KMS-11 (cell line): ENCODE measurements around the gene NRK.
"Not testable (repeated sequence)": the region's sequence is repeated elsewhere in the genome, so short reads cannot be mapped to it uniquely, and the experiment has no call there.

Source experiments
- H2AFZ ChIP-seq: fragments of 200-600 bp; sonication (generic); 2 replicates; pipeline ENCODE4 v1.6.1; 2016; ENCODE audit warnings: antibody characterized with exemption, mixed run types, low read depth
- H3K27ac ChIP-seq: fragments of 200-600 bp; sonication (generic); 2 replicates; pipeline ENCODE4 v1.6.1; 2016; ENCODE audit warnings: mild to moderate bottlenecking, mixed run types
- H3K27me3 ChIP-seq: fragments of 200-600 bp; sonication (generic); 2 replicates; pipeline ENCODE4 v1.6.1; 2017; ENCODE audit warnings: mild to moderate bottlenecking, low read depth, mixed run types, moderate library complexity; ENCODE audit not compliant: insufficient read depth
- H3K36me3 ChIP-seq: fragments of 200-600 bp; sonication (generic); 2 replicates; pipeline ENCODE4 v1.6.1; 2017; ENCODE audit warnings: mild to moderate bottlenecking, mixed run types; ENCODE audit not compliant: insufficient read depth
- H3K4me1 ChIP-seq: fragments of 200-600 bp; sonication (generic); 2 replicates; pipeline ENCODE4 v1.6.1; 2016; ENCODE audit warnings: mild to moderate bottlenecking, low read depth, mixed run types; ENCODE audit not compliant: poor library complexity, severe bottlenecking
- H3K4me2 ChIP-seq: fragments of 200-600 bp; sonication (generic); 2 replicates; pipeline ENCODE4 v1.7.0; 2016; ENCODE audit warnings: mild to moderate bottlenecking, mixed run types
- H3K4me3 ChIP-seq: fragments of 200-600 bp; sonication (generic); IDR thresholded peaks from 2 replicates; pipeline ENCODE4 v1.6.1; 2017; ENCODE audit warnings: low read depth, low read length, mixed read lengths; ENCODE audit not compliant: insufficient read depth
- H3K79me2 ChIP-seq: fragments of 200-600 bp; sonication (generic); 2 replicates; pipeline ENCODE4 v1.6.1; 2016; ENCODE audit warnings: low read depth, mixed run types; ENCODE audit not compliant: insufficient read depth
- H3K9ac ChIP-seq: fragments of 200-600 bp; sonication (generic); 2 replicates; pipeline ENCODE4 v1.6.1; 2016; ENCODE audit warnings: mild to moderate bottlenecking, mixed run types
- H4K20me1 ChIP-seq: fragments of 200-600 bp; sonication (generic); 2 replicates; pipeline ENCODE4 v1.6.1; 2016; ENCODE audit warnings: mild to moderate bottlenecking, mixed run types; ENCODE audit not compliant: insufficient read depth
- CTCF ChIP-seq: fragments of 200-600 bp; sonication (generic); conservative IDR thresholded peaks from 2 replicates; pipeline ENCODE4 v1.6.1; 2017; ENCODE audit warnings: low read depth, mild to moderate bottlenecking, antibody characterized with exemption, low read length, moderate library complexity, mixed read lengths

NRK gene

DNA sequence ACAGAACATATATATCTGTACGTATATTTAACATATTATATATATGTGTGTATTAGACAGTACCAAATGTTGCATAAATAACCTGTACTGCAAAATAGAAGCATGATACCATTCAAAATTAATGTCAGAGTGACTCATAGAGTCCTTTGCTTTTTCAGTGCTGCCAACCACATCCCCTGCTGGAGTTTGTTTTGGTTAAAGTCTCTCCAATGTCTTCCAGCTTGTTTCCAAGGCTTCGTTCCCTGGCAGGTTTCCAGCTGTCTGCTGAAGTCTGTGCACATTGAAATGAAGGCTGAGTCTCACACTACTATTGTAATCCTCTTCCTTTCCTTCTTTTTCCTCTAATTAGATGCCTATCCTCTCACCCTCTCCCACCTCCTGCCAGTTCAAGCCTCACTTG lies 14.9 kb downstream of the NRK start:
- Histone ChIP-seq H4K20me1 (no peaks in the 10 kb centered on the region), H3K27ac (no peak overlapping the region), H3K4me3 (no peak overlapping the region), H2AFZ (no peak overlapping the region), H3K4me1 (no peaks in the 10 kb centered on the region), H3K36me3 (no peaks in the 10 kb centered on the region), H3K27me3 (no peaks in the 10 kb centered on the region), H3K79me2 (no peaks in the 10 kb centered on the region), H3K4me2 (no peak overlapping the region), H3K9ac (no peak overlapping the region)
- TF ChIP-seq CTCF = no peak

- no peaks in the 10 kb centered on the region for H3K79me2 ChIP-seq
- no peak overlapping the region for H3K4me3 ChIP-seq
- H3K27ac ChIP-seq = no peak overlapping the region
- no peaks in the 10 kb centered on the region for H4K20me1 ChIP-seq
- no peak overlapping the region for H2AFZ ChIP-seq
- H3K36me3 ChIP-seq = no peaks in the 10 kb centered on the region
- H3K27me3 ChIP-seq = no peaks in the 10 kb centered on the region
- no peak overlapping the region for H3K9ac ChIP-seq
- no peak overlapping the region for H3K4me2 ChIP-seq
- no peak for TF ChIP-seq CTCF
- no peaks in the 10 kb centered on the region for H3K4me1 ChIP-seq
Observed at GRCh38 chrX:105845631-105846030, 23.3 kb downstream of the NRK start.

GRCh38 chrX:105850100-105850499 lies 27.8 kb downstream of the NRK start:
- not testable (repeated sequence) for H3K36me3 ChIP-seq, H3K4me2 ChIP-seq, H3K27me3 ChIP-seq, H3K79me2 ChIP-seq, H3K9ac ChIP-seq, H3K4me1 ChIP-seq, H3K4me3 ChIP-seq, H2AFZ ChIP-seq, H4K20me1 ChIP-seq, H3K27ac ChIP-seq

DNA sequence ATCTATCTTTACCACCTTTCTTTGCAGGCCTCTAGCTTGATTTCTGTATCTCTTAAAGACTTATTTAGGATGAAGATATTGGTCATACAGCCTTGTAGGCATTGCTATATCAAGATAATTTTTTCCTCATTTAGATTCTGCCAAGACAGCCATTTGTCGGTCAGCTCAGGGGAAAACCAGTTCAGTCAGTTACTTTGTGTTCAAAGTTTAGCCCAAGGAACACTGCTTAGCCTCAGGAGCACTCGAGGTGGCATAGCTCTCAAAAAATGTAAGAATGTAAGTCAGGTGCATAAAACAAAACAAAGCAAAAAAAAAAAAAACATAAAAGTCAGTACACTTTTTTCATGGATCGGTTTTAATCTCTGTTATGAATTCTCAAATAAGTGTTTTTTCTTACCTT lies 43.4 kb downstream of the NRK start:
- no peaks in the 10 kb centered on the region for H3K36me3 ChIP-seq
- H3K79me2 ChIP-seq = no peaks in the 10 kb centered on the region
- H3K4me2 ChIP-seq = no peak overlapping the region
- H4K20me1 ChIP-seq = no peaks in the 10 kb centered on the region
- H3K9ac ChIP-seq = no peak overlapping the region
- TF ChIP-seq CTCF = no peak
- H3K4me3 ChIP-seq = no peak overlapping the region
- H3K4me1 ChIP-seq = peaks cover 12% of the 10 kb centered on the region
- no peak overlapping the region for H2AFZ ChIP-seq
- H3K27me3 ChIP-seq = no peaks in the 10 kb centered on the region
- H3K27ac ChIP-seq = no peak overlapping the region

DNA sequence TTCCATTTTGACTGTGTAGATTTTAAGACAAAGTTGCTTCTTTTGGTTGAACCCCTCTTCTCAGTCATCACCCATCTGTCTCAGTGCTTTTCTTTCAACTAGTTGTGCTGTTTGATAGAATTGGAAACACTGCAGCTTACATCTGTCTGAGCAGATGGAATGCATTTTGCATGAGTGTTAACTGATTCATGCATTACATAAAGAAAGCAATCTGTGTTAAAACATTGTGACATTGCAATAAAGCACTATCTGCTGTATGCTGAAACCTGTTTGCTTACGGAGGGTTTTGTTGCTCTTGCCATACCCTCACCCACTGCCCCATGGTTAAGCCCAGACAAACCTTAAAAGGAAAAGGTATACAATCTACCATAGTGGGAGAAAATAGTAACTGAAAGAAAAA lies 47.4 kb downstream of the NRK start:
- no peak overlapping the region for H3K9ac ChIP-seq
- no peak overlapping the region for H3K4me3 ChIP-seq
- no peak overlapping the region; the same call in 1 of the 2 replicates for H3K4me2 ChIP-seq
- H4K20me1 ChIP-seq = no peaks in the 10 kb centered on the region
- H3K79me2 ChIP-seq = no peaks in the 10 kb centered on the region
- H3K4me1 ChIP-seq = peaks cover 20% of the 10 kb centered on the region
- no peaks in the 10 kb centered on the region for H3K36me3 ChIP-seq
- no peak overlapping the region for H2AFZ ChIP-seq
- H3K27ac ChIP-seq = no peak overlapping the region
- no peaks in the 10 kb centered on the region for H3K27me3 ChIP-seq
- TF ChIP-seq CTCF = no peak
